ENCODE measurements around the gene CENPP.

The CENPP gene

GRCh38 chr9:92518199-92518598 lies 192.4 kb downstream of the CENPP start:
- DNase-seq: no peak
- intact Hi-C loops (cut with DNase I): no loop called here

- intact Hi-C loops (cut with DNase I): no loop called here
- no peak for DNase-seq
Measured at GRCh38 chr9:92520837-92521236, 195.1 kb downstream of the CENPP start.

GRCh38 chr9:92522983-92523970 lies 197.5 kb downstream of the CENPP start:
- DNase-seq: no peak
- intact Hi-C loops (cut with DNase I): no loop called here

- intact Hi-C loops (cut with DNase I): no loop called here
- DNase-seq: no peak
Measured at GRCh38 chr9:92524881-92525280, 199.1 kb downstream of the CENPP start.

GRCh38 chr9:92525306-92525705 lies 199.6 kb downstream of the CENPP start:
- no peak for DNase-seq
- intact Hi-C loops (cut with DNase I): no loop called here

- DNase-seq: no peak
- intact Hi-C loops (cut with DNase I): no loop called here
Measured at GRCh38 chr9:92527291-92527828, 201.6 kb downstream of the CENPP start.

GRCh38 chr9:92527832-92528521 lies 202.2 kb downstream of the CENPP start:
- DNase-seq: no peak
- intact Hi-C loops (cut with DNase I): no loop called here

GRCh38 chr9:92528522-92528849 lies 202.7 kb downstream of the CENPP start:
- intact Hi-C loops (cut with DNase I): no loop called here

GRCh38 chr9:92529124-92529523 lies 203.4 kb downstream of the CENPP start:
- intact Hi-C loops (cut with DNase I): no loop called here

More at GRCh38 chr9:92528522-92528849, 202.7 kb downstream of the CENPP start:
- DNase-seq: no peak

GRCh38 chr9:92530893-92531292 lies 205.1 kb downstream of the CENPP start:
- intact Hi-C loops (cut with DNase I): no loop called here
- DNase-seq: no peak

More at GRCh38 chr9:92529124-92529523, 203.4 kb downstream of the CENPP start:
- DNase-seq: no peak

GRCh38 chr9:92534204-92534603 lies 208.5 kb downstream of the CENPP start:
- intact Hi-C loops (cut with DNase I): no loop called here
- DNase-seq: no peak

GRCh38 chr9:92534674-92535073 lies 208.9 kb downstream of the CENPP start:
- DNase-seq: no peak
- intact Hi-C loops (cut with DNase I): no loop called here

GRCh38 chr9:92535940-92536850 lies 210.4 kb downstream of the CENPP start, which contains the start of gene ECM2:
Gene ECM2 (minus strand): TSS chr9:92535990. CDS start chr9:92522866, 13,124 bp downstream.
- no peak for DNase-seq

GRCh38 chr9:92538541-92538940 lies 212.8 kb downstream of the CENPP start:
- intact Hi-C loops (cut with DNase I): no loop called here

More at GRCh38 chr9:92535940-92536850, 210.4 kb downstream of the CENPP start, which contains the start of gene ECM2:
- intact Hi-C loops (cut with DNase I): no loop called here

GRCh38 chr9:92543972-92544371 lies 218.2 kb downstream of the CENPP start:
- intact Hi-C loops (cut with DNase I): no loop called here
- no peak for DNase-seq

More at GRCh38 chr9:92538541-92538940, 212.8 kb downstream of the CENPP start:
- no peak for DNase-seq

GRCh38 chr9:92545002-92545510 lies 219.3 kb downstream of the CENPP start:
- no peak for DNase-seq
- intact Hi-C loops (cut with DNase I): no loop called here

- intact Hi-C loops (cut with DNase I): no loop called here
- no peak for DNase-seq
Measured at GRCh38 chr9:92547356-92547755, 221.6 kb downstream of the CENPP start.

- no peak for DNase-seq
- intact Hi-C loops (cut with DNase I): no loop called here
Measured at GRCh38 chr9:92550765-92551164, 225.0 kb downstream of the CENPP start.
